NCI-H345 treated with DMSO at 0.1 percent for 48 hours (cell line): ENCODE measurements around the gene SCUBE1.
A peak's percentile ranks its signal among the peaks of the same experiment; 100 is the strongest.

Experiments used
- DNase-seq: peaks from one replicate; lab custom pipeline; 2025; ENCODE audit not compliant: unreplicated experiment; lab: John Stamatoyannopoulos, UW

Gene SCUBE1

GRCh38 chr22:43240614-43241013 lies 102.6 kb downstream of the SCUBE1 start:
- DNase-seq = no peak

GRCh38 chr22:43239956-43240355 lies 103.2 kb downstream of the SCUBE1 start:
- no peak for DNase-seq

GRCh38 chr22:43239193-43239780 lies 103.9 kb downstream of the SCUBE1 start:
- DNase-seq = no peak

- DNase-seq = no peak
Measured at GRCh38 chr22:43238526-43239006, 104.6 kb downstream of the SCUBE1 start.

GRCh38 chr22:43237280-43237679 lies 105.9 kb downstream of the SCUBE1 start:
- no peak for DNase-seq

- no peak for DNase-seq
Measured at GRCh38 chr22:43236411-43237166, 106.6 kb downstream of the SCUBE1 start.

- no peak for DNase-seq
Measured at GRCh38 chr22:43235445-43236409, 107.4 kb downstream of the SCUBE1 start.

- no peak for DNase-seq
Measured at GRCh38 chr22:43234264-43234988, 108.7 kb downstream of the SCUBE1 start.

GRCh38 chr22:43233529-43233928 lies 109.6 kb downstream of the SCUBE1 start:
- DNase-seq = no peak

GRCh38 chr22:43232445-43232844 lies 110.7 kb downstream of the SCUBE1 start:
- DNase-seq = no peak

GRCh38 chr22:43231724-43232034 lies 111.5 kb downstream of the SCUBE1 start:
- no peak for DNase-seq

- peak; percentile 23 for DNase-seq
Measured at GRCh38 chr22:43230971-43231723, 112.0 kb downstream of the SCUBE1 start.

GRCh38 chr22:43230571-43230970 lies 112.6 kb downstream of the SCUBE1 start:
- no peak for DNase-seq

- no peak for DNase-seq
Measured at GRCh38 chr22:43228863-43229262, 114.3 kb downstream of the SCUBE1 start.

GRCh38 chr22:43228330-43228729 lies 114.8 kb downstream of the SCUBE1 start:
- no peak for DNase-seq

- no peak for DNase-seq
Measured at GRCh38 chr22:43227239-43227630, 115.9 kb downstream of the SCUBE1 start.

GRCh38 chr22:43226377-43227238 lies 116.6 kb downstream of the SCUBE1 start:
- DNase-seq = no peak

GRCh38 chr22:43225609-43226008 lies 117.6 kb downstream of the SCUBE1 start:
- no peak for DNase-seq

GRCh38 chr22:43222987-43223386 lies 120.2 kb downstream of the SCUBE1 start:
- no peak for DNase-seq
